B cell (primary cell): ENCODE results near the gene THYN1. TPM values are rescaled to one million over a fixed set of nuclear protein-coding genes. Genes with fewer than 3 reads are reported as not detected.

Experiments used
- ATAC-seq: fragments of 200-7000 bp; cut with Tn5 transposase; one replicate; pipeline ENCODE4 v1.10.0; 2021; ENCODE audit warnings: low read depth, mild to moderate bottlenecking, moderate number of reproducible peaks, moderate library complexity
- CTCF ChIA-PET: fragments of 350-600 bp; sonication (Branson Sonifier 250); formaldehyde crosslinking; loops from one replicate; lab custom pipeline; 2021; ENCODE audit warnings: antibody characterized with exemption, inconsistent platforms; lab: Charles Lee
- POLR2A ChIA-PET: fragments of 350-600 bp; sonication (Branson Sonifier 250); formaldehyde crosslinking; loops from one replicate; lab custom pipeline; 2021; ENCODE audit warnings: antibody characterized with exemption; lab: Charles Lee
- DNase-seq: peaks from one replicate; pipeline ENCODE4 v3.0.0; 2013
- H2AFZ ChIP-seq: 2 replicates; pipeline ENCODE4 v1.6.1; 2012; ENCODE audit warnings: mild to moderate bottlenecking, low read depth, low read length; ENCODE audit not compliant: insufficient read depth, poor library complexity, severe bottlenecking
- H3K27ac ChIP-seq, 2 donors: 1 replicate in 1 of 2; 2 replicates in 1 of 2; pipeline ENCODE4 v1.5.1; 2012 to 2013; ENCODE audit warnings: low read length in 2 of 2, mild to moderate bottlenecking in 2 of 2, moderate library complexity in 1 of 2
- H3K27me3 ChIP-seq, 4 experiments: fragments of 200-600 bp in 1 of 4; sonication (generic) in 1 of 4; replicated peaks in 1 of 4; 1 replicate in 2 of 4; 2 replicates in 2 of 4; pipeline versions ENCODE4 v1.6.1 to v1.7.0; 2013 to 2016; ENCODE audit warnings: low read length in 3 of 4, mild to moderate bottlenecking in 2 of 4, mixed read lengths in 1 of 4, moderate library complexity in 1 of 4; ENCODE audit not compliant: insufficient read depth in 4 of 4, control insufficient read depth in 3 of 4; ENCODE audit errors: control extremely low read depth in 1 of 4
- H3K36me3 ChIP-seq, 2 experiments: replicated peaks in 1 of 2; 1 replicate in 1 of 2; 2 replicates in 1 of 2; pipeline versions ENCODE4 v1.6.1 to v1.7.1; 2013; ENCODE audit warnings: low read length in 1 of 2; ENCODE audit not compliant: insufficient read depth in 2 of 2, control insufficient read depth in 1 of 2; ENCODE audit errors: control extremely low read depth in 1 of 2, extremely low read depth in 1 of 2
- H3K4me1 ChIP-seq, 2 donors: fragments of 200-600 bp in 1 of 2; sonication (generic) in 1 of 2; 1 replicate in 1 of 2; 2 replicates in 1 of 2; pipeline versions ENCODE4 v1.5.1 to v1.6.1; 2013 to 2017; ENCODE audit warnings: low read length in 2 of 2; ENCODE audit not compliant: control insufficient read depth in 2 of 2, insufficient read depth in 2 of 2
- H3K4me2 ChIP-seq: replicated peaks from 2 replicates; pipeline ENCODE3; 2012; ENCODE audit warnings: mild to moderate bottlenecking, low read depth, low read length; ENCODE audit not compliant: poor library complexity, severe bottlenecking
- H3K4me3 ChIP-seq, 5 experiments: fragments of 200-600 bp in 1 of 5; sonication (generic) in 1 of 5; 1 replicate in 3 of 5; 2 replicates in 2 of 5; pipeline versions ENCODE4 v1.5.1 to v1.7.0; 2011 to 2016; ENCODE audit warnings: low read length in 4 of 5, mild to moderate bottlenecking in 4 of 5, low read depth in 2 of 5, control low read depth in 1 of 5, moderate library complexity in 1 of 5; ENCODE audit not compliant: insufficient read depth in 1 of 5; ENCODE audit errors: control extremely low read depth in 1 of 5, extremely low read depth in 1 of 5
- H3K79me2 ChIP-seq: fragments of 200-600 bp; sonication (generic); one replicate; pipeline ENCODE4 v1.6.0; 2016; ENCODE audit warnings: low read length; ENCODE audit not compliant: control insufficient read depth, insufficient read depth
- H3K9ac ChIP-seq: fragments of 200-600 bp; sonication (generic); 2 replicates; pipeline ENCODE4 v1.6.1; 2017; ENCODE audit warnings: mild to moderate bottlenecking, low read length, moderate library complexity
- H3K9me3 ChIP-seq, 3 donors: one replicate each; pipeline versions ENCODE4 v1.6.1 to v1.7.1; 2013; ENCODE audit warnings: low read length in 2 of 3; ENCODE audit not compliant: control insufficient read depth in 2 of 3, insufficient read depth in 1 of 3; ENCODE audit errors: control extremely low read depth in 1 of 3
- H4K20me1 ChIP-seq: 2 replicates; pipeline ENCODE4 v1.6.0; 2012; ENCODE audit warnings: mild to moderate bottlenecking, low read length; ENCODE audit not compliant: insufficient read depth, control insufficient read depth, poor library complexity, severe bottlenecking
- H3K27ac Mint-ChIP-seq: one replicate; pipeline ENCODE4 v1.8.0; 2021; ENCODE audit warnings: mixed read lengths
- H3K27me3 Mint-ChIP-seq: one replicate; pipeline ENCODE4 v1.8.0; 2021; ENCODE audit warnings: mixed read lengths
- H3K4me1 Mint-ChIP-seq: one replicate; pipeline ENCODE4 v1.8.0; 2021; ENCODE audit warnings: mixed read lengths
- H3K4me3 Mint-ChIP-seq: one replicate; pipeline ENCODE4 v1.8.0; 2021; ENCODE audit warnings: mixed read lengths
- H3K9me3 Mint-ChIP-seq: one replicate; pipeline ENCODE4 v1.8.0; 2022; ENCODE audit warnings: mixed read lengths; ENCODE audit not compliant: insufficient read depth
- EZH2 ChIP-seq: IDR thresholded peaks from 2 replicates; pipeline ENCODE4 v1.6.1; 2012; ENCODE audit warnings: borderline replicate concordance, low read depth, mild to moderate bottlenecking, moderate library complexity, low read length; ENCODE audit not compliant: insufficient read depth, poor library complexity, severe bottlenecking
- WGBS: methylation state at CpG from one replicate; pipeline ENCODE4 v1.1.5; 2013; ENCODE audit warnings: missing lambda C conversion rate; ENCODE audit not compliant: insufficient coverage; 5-methylcytosine and 5-hydroxymethylcytosine counted together
- intact Hi-C: fragments of 100-400 bp; cut with micrococcal nuclease; formaldehyde crosslinking; loops from one replicate; pipeline ENCODE4 v1.10.0; 2022
- polyA minus RNA-seq: library from RNA; depleted of rRNA, polyadenylated mRNA; stranded (reverse); fragments of >200 nt; gene quantifications from 2 replicates; pipeline ENCODE4 v1.2.3, GENCODE V29; 2012
- polyA plus RNA-seq: library from polyadenylated mRNA; depleted of rRNA; stranded (reverse); fragments of >200 nt; gene quantifications from 2 replicates; pipeline ENCODE4 v1.2.3, GENCODE V29; 2012
- total RNA-seq, 2 donors: library from RNA; stranded (reverse); fragments of 120-200 nt in 1 of 2; gene quantifications; 1 replicate in 1 of 2; 2 replicates in 1 of 2; pipeline versions ENCODE4 v1.2.3 to v1.2.4, GENCODE V29; 2013 to 2022
- TF ChIP-seq, protein P1 (sequence below): fragments of 200-600 bp; IDR thresholded peaks from one replicate; pipeline ENCODE4 v1.8.0; 2022; ENCODE audit warnings: antibody characterized with exemption, mild to moderate bottlenecking

THYN1 gene
- total RNA-seq (35.7 and 38.4 TPM in 2 replicates), polyA plus RNA-seq (30.1 and 36.3 TPM in 2 replicates), polyA minus RNA-seq (16.3 and 27.1 TPM in 2 replicates)
- 54.9 TPM for total RNA-seq (2013)

DNA sequence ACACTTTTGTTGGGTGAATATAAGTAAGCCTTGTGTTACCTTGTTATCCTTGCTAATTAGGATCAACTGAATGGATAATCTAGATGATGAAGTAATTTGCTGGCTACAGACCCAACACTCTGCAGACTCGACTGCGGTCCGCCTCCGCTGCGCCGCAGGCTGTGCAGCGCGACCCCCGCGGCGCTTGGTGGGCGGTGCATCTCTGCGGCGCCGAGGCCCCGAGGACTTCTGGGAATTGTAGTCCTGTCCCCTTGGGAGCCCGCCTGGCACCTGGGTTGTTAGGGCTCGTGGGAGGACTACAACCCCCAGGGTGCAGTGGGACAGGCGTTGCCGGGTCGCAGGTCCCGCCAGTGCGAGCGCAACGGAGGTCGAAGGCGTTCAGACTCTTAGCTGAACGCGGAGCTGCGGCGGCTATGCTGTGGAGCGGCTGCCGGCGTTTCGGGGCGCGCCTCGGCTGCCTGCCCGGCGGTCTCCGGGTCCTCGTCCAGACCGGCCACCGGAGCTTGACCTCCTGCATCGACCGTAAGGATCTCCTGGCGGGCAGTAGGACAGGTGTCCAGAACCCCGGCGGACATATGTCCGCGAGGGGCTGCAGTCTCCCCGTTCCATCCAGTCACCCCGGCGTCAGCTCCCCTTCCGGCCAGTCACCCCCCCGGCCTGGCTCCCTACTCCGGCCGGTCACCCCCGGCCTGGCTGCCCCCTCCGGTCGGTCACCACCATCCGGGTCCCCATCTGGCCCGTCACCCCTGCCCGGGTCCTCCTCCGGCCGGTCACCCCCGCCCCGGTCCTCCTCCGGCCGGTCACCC lies at the start of gene THYN1, which contains the start of gene ACAD8:
TSS of gene THYN1 (minus strand) at position 165 of the 806 bp plus-strand sequence. CDS start 470 bp downstream, outside the sequence.
TSS of gene ACAD8 (plus strand) at position 381 of the 806 bp plus-strand sequence. CDS start at position 414, 33 bp downstream.
- WGBS: under 1% methylated on average over 68 of the region's 70 CpGs
- peak; percentile 96 for DNase-seq
- Histone ChIP-seq H3K79me2 (peaks cover 7% of the 10 kb centered on the region), H3K9me3 (no peaks in the 10 kb centered on the region), H3K4me2 (peak within 1 kb of the TSS; percentile 94), H3K9ac (peak within 1 kb of the TSS; percentile 82), H3K4me1 (peaks cover 10 to 15% of the 10 kb centered on the region in 2 donors), H3K27ac (peak within 1 kb of the TSS; percentile 42 to 45), H3K27me3 (no peaks in the 10 kb centered on the region), H3K4me3 (peak within 1 kb of the TSS; percentile 81 to 100 (median 93)), H4K20me1 (no peaks in the 10 kb centered on the region), H2AFZ (peak within 1 kb of the TSS; percentile 95), H3K36me3 (peaks cover under 1 to 22% of the 10 kb centered on the region in 2 experiments)
- Mint-ChIP-seq H3K27me3 (no peaks in the 10 kb centered on the region), H3K4me3 (peak within 1 kb of the TSS; percentile 91), H3K27ac (peak within 1 kb of the TSS; percentile 69), H3K9me3 (no peaks in the 10 kb centered on the region), H3K4me1 (peaks cover 28% of the 10 kb centered on the region)
- ATAC-seq: peak; percentile 100
- intact Hi-C loops: loop anchor here (1.0 to 2.0 kb wide), 5 partner anchors 25 to 184 kb away; partner anchors contain the start of genes GLB1L2, JAM3 and VPS26B
- no peak for TF ChIP-seq EZH2
- TF ChIP-seq, protein P1, sequence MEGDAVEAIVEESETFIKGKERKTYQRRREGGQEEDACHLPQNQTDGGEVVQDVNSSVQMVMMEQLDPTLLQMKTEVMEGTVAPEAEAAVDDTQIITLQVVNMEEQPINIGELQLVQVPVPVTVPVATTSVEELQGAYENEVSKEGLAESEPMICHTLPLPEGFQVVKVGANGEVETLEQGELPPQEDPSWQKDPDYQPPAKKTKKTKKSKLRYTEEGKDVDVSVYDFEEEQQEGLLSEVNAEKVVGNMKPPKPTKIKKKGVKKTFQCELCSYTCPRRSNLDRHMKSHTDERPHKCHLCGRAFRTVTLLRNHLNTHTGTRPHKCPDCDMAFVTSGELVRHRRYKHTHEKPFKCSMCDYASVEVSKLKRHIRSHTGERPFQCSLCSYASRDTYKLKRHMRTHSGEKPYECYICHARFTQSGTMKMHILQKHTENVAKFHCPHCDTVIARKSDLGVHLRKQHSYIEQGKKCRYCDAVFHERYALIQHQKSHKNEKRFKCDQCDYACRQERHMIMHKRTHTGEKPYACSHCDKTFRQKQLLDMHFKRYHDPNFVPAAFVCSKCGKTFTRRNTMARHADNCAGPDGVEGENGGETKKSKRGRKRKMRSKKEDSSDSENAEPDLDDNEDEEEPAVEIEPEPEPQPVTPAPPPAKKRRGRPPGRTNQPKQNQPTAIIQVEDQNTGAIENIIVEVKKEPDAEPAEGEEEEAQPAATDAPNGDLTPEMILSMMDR: peak; percentile 40
- ChIA-PET POLR2A (interaction anchor here (0.7 to 1.4 kb wide), 2 partner anchors 26 to 29 kb away, joined by 3 to 6 read pairs; partner anchors contain the start of genes NCAPD3 and VPS26B), CTCF (interaction anchor here (1.0 to 3.3 kb wide), 8 partner anchors 9 to 45 kb away, joined by 3 to 14 read pairs (median 5); partner anchors contain the start of genes NCAPD3 and VPS26B)
